HG02884 (cell line): Measurements from ENCODE around the gene TBC1D5.
"Not testable (repeated sequence)": the region's sequence is repeated elsewhere in the genome, so short reads cannot be mapped to it uniquely, and the experiment has no call there.

Experiments
- ATAC-seq: cut with Tn5 transposase; IDR thresholded peaks from one replicate; pipeline ENCODE4 v1.9.1; 2021; ENCODE audit warnings: mild to moderate bottlenecking, moderate library complexity; ENCODE audit not compliant: unreplicated experiment

TBC1D5 gene

GRCh38 chr3:17430582-17430981 lies 311.8 kb downstream of the TBC1D5 start:
- no peak for ATAC-seq

- no peak for ATAC-seq
Observed at GRCh38 chr3:17423786-17424536, 318.5 kb downstream of the TBC1D5 start.

DNA sequence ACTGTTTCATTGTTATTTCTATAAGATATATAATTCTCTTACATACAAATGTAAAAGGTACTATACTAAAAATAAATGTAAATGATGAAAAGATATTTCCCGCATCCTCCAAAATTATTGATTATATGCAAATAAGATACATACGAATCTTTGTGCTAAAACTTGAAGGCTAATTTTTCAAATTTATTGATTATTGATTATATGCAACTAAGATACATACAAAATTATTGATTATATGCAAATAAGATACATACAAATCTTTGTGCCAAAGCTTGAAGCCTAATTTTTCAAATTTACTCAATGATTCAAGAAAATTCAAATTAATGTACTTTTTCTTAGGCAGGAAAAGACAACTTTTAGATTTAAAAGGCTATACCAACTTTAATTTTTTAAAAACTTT lies 319.8 kb downstream of the TBC1D5 start:
- no peak for ATAC-seq

GRCh38 chr3:17420668-17421067 lies 321.8 kb downstream of the TBC1D5 start:
- ATAC-seq = no peak

- ATAC-seq = no peak
Observed at GRCh38 chr3:17412950-17413530, 329.4 kb downstream of the TBC1D5 start.

GRCh38 chr3:17411157-17411877 lies 331.1 kb downstream of the TBC1D5 start:
- ATAC-seq = no peak

DNA sequence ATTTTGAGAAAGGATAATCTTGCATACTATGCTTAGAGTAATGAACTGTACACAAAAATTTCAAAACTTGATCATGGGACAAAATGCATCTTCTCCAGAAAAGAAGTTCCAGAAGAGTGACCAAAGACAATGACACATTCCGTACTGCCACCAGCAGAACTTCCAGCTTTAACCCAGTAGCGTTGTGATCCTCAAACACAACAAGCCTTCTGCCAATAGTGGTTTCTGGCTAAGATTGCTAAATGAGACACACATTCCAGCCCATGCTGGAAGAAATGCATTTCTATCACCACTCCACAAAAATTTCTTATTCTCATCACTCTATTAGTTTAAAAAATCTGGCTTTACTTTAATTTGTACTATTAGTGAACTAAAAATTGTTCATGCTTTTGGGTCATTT lies 334.9 kb downstream of the TBC1D5 start:
- no peak for ATAC-seq

- ATAC-seq = no peak
Observed at GRCh38 chr3:17404548-17404947, 337.9 kb downstream of the TBC1D5 start.

DNA sequence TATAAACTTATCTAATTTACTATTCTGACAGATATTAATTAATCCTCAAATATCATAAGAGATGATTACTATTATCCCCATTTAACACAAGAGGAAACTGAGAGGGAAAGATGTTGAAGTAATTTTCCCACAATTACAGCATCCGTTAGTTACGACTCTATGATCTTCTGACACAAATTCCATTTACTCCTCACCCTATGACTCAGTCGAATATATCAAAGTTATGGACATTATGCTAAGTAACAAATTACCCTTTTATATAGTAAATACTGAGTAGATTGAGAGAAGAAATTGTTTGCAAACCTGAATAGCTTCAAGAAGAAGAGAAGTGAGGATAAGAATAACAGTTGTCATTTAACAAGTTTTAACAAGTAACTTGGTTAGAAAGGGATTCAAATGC lies 340.0 kb downstream of the TBC1D5 start:
- ATAC-seq = no peak

GRCh38 chr3:17401912-17402311 lies 340.5 kb downstream of the TBC1D5 start:
- no peak for ATAC-seq

GRCh38 chr3:17399586-17399985 lies 342.8 kb downstream of the TBC1D5 start:
- ATAC-seq = peak; percentile 33

GRCh38 chr3:17398959-17399551 lies 343.4 kb downstream of the TBC1D5 start:
- ATAC-seq = peak; percentile 97

DNA sequence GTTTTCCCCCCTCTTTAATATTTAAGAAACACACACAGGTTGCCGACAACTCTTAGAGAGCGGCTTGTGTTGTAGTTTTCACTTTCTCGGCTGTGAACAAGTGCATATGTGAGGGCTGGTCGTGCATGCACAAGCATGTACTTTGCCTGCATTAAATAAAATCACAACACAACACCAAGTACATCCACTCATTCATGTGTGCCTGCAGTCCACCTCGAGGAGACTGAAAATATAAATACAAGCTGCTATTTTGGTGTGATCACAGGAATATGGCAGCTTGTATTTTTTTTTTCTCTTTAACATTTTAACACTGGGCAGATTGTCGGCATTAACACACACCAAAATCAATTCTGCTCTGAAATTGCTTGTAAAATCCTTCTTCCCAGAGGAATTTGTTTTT lies 346.4 kb downstream of the TBC1D5 start:
- ATAC-seq = no peak

DNA sequence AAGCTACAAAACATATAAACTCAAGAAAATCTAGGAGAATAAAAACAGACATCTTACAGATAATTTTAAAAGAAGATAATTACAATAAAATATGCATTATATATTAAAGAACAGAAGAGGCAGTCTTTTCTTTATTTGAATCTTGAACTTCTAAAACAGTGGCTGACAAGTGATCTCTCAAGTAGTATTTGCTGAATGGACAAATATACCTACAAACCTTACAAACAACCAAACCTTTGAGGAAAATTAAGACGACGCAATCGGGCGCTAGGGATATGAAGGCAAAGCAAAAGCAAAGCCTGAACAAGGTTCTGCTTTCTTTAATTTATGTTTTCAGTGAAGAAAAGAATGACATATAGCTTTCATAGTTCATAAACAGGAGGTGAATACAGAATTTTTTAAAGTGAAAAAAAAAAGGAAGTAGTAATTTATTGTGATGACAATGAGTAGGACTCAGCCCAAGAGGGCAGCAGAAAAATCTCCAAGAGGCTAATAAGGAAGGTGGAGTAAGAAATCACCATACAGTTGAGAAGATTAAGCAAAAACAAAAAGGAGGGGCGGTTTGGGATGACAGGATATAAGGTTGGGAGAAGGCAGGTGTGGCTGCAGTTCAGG lies 347.8 kb downstream of the TBC1D5 start:
- ATAC-seq = no peak

DNA sequence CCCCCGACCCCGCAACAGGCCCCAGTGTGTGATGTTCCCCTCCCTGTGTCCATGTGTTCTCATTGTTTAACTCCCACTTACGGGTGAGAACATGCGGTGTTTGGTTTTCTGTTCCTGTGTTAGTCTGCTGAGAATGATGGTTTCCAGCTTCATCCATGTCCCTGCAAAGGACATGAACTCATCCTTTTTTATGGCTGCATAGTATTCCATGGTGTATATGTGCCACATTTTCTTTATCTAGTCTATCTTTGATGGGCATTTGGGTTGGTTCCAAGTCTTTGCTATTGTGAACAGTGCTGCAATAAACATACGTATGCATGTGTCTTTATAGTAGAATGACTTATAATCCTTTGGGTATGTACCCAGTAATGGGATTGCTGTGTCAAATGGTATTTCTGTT lies 349.9 kb downstream of the TBC1D5 start:
- ATAC-seq = not testable (repeated sequence)

- no peak for ATAC-seq
Observed at GRCh38 chr3:17390785-17391184, 351.6 kb downstream of the TBC1D5 start.

DNA sequence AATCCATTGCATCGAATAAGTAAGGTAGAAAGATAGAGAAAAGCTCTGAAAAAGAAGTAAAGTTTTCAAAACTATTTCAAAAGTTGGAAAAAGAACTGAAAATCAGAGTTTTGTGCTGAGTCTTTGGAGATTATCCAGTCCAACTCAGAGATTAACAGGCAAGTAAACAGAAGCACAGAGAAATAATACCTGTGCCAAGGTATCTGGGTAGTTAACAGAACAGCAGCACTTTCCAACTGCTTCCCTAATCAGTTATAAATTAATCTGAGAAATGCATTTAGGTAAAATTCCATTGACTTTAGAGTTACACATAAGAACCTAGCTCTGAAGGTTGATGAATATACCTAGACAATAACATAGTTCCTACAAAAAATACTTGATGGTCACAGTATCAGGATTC lies 355.3 kb downstream of the TBC1D5 start:
- no peak for ATAC-seq

DNA sequence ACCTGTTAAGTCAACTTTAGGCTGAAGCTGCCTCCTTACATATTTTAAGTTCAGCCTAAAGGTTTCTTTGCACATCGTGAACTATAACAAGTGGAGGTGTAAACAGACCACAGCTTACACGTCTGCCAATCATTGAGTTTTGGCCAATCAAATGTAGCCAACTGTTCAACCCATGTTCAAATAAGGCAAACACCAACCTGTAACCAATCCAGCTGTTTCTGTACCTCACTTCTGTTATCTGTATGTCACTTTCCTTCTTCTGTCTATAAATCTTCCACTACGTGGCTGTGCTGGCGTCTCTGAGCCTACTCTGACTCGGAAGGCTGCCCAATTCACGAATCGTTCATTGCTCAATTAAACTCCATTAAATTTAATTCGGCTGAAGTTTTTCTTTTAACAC lies 356.0 kb downstream of the TBC1D5 start:
- no peak for ATAC-seq

- ATAC-seq = no peak
Observed at GRCh38 chr3:17384567-17385296, 357.7 kb downstream of the TBC1D5 start.

DNA sequence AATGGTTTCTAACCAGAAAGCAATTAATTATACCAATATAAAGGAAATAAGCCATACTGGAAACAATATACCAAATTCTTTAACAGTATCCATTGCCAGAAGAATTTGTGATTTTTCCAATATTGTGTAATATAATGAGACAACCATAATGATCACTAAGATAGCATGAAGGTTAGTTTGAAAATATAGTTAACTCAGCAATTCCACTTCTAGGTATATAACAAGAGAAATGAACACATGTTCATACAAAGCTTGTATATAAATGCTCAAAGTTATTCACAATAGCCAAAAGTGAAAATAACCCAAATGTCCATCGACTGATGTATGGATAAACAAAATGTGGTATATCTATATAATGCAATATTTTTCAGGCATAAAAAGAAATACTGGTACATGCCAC lies 369.1 kb downstream of the TBC1D5 start:
- no peak for ATAC-seq
